NCI-H2196 (cell line): Measurements from ENCODE around the gene CNTN4.

ENCODE experiments used
- DNase-seq: peaks from one replicate; lab custom pipeline; 2025; ENCODE audit not compliant: unreplicated experiment; lab: John Stamatoyannopoulos, UW

Gene CNTN4

GRCh38 chr3:2849092-2849491 lies 750.4 kb downstream of the CNTN4 start:
- DNase-seq, result no peak

GRCh38 chr3:2850701-2851100 lies 752.0 kb downstream of the CNTN4 start:
- no peak for DNase-seq

GRCh38 chr3:2851361-2851760 lies 752.7 kb downstream of the CNTN4 start:
- DNase-seq, result no peak

GRCh38 chr3:2851835-2852234 lies 753.2 kb downstream of the CNTN4 start:
- DNase-seq, result no peak

- no peak for DNase-seq
These were observed 755.0 kb downstream of the CNTN4 start for GRCh38 chr3:2853651-2854050.

GRCh38 chr3:2856138-2857133 lies 757.8 kb downstream of the CNTN4 start:
- no peak for DNase-seq

- DNase-seq, result no peak
These were observed 762.0 kb downstream of the CNTN4 start for GRCh38 chr3:2860626-2861025.

- no peak for DNase-seq
These were observed 762.5 kb downstream of the CNTN4 start for GRCh38 chr3:2861120-2861519.

GRCh38 chr3:2861920-2862319 lies 763.3 kb downstream of the CNTN4 start:
- DNase-seq, result no peak

GRCh38 chr3:2862366-2862765 lies 763.7 kb downstream of the CNTN4 start:
- DNase-seq, result no peak

GRCh38 chr3:2863127-2863526 lies 764.5 kb downstream of the CNTN4 start:
- no peak for DNase-seq

- DNase-seq, result no peak
These were observed 771.2 kb downstream of the CNTN4 start for GRCh38 chr3:2869905-2870304.

- DNase-seq, result no peak
These were observed 772.2 kb downstream of the CNTN4 start for GRCh38 chr3:2870724-2871333.

- DNase-seq, result no peak
These were observed 774.2 kb downstream of the CNTN4 start for GRCh38 chr3:2872884-2873283.

GRCh38 chr3:2873986-2874385 lies 775.3 kb downstream of the CNTN4 start:
- no peak for DNase-seq

GRCh38 chr3:2875699-2876098 lies 777.0 kb downstream of the CNTN4 start:
- no peak for DNase-seq

- DNase-seq, result no peak
These were observed 777.7 kb downstream of the CNTN4 start for GRCh38 chr3:2876362-2876761.

- no peak for DNase-seq
These were observed 780.4 kb downstream of the CNTN4 start for GRCh38 chr3:2879023-2879422.

GRCh38 chr3:2879587-2879986 lies 780.9 kb downstream of the CNTN4 start:
- no peak for DNase-seq

GRCh38 chr3:2880218-2880756 lies 781.6 kb downstream of the CNTN4 start:
- no peak for DNase-seq

- DNase-seq, result no peak
These were observed 784.6 kb downstream of the CNTN4 start for GRCh38 chr3:2883283-2883682.

- DNase-seq, result no peak
These were observed 789.9 kb downstream of the CNTN4 start for GRCh38 chr3:2888592-2888991.
